SK-N-MC (cell line): Measurements from ENCODE around the gene SCARB2.

Source experiments
- EZH2 ChIP-seq: fragments of 200-600 bp; sonication (generic); IDR thresholded peaks from one replicate; pipeline ENCODE4 v1.6.1; 2017; ENCODE audit warnings: antibody characterized with exemption
- FOXP2 ChIP-seq: optimal IDR thresholded peaks from 2 replicates; pipeline ENCODE3; 2011; ENCODE audit warnings: mild to moderate bottlenecking, moderate library complexity; ENCODE audit not compliant: insufficient read depth; ENCODE audit errors: extremely low read length, control extremely low read depth
- POLR2AphosphoS5 ChIP-seq: IDR thresholded peaks from 2 replicates; pipeline ENCODE4 v1.6.1; 2012; ENCODE audit warnings: mild to moderate bottlenecking, low read depth, low read length, borderline replicate concordance

DNA sequence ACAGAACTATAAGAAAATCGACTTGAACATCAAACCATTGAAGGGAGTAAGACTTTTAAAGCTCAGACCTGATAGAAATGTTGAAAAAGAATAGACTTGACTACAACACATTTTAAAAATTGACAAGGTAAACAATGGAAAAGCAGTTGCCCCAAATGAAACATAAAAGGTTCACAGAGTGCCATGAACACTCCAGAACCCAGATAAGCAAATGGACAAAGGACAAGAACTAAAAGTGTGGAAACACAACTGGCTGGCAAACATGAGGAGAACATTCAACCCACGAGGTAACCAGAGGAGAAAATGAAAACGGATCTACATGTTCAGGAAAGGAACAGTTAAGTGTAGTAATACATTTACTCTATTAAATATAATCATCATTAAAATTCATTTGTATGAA lies 26.5 kb downstream of the SCARB2 start:
- TF ChIP-seq EZH2, result no peak
- no peak for TF ChIP-seq POLR2AphosphoS5
- TF ChIP-seq FOXP2, result no peak
